ENCODE results near the gene AIF1. TPM values are rescaled to one million over a fixed set of nuclear protein-coding genes. Genes with fewer than 3 reads are reported as not detected.

Gene AIF1
- total and polyA plus RNA-seq, 4 experiments from 2014 or later = 5.2 to 11.0 (median 9.1) TPM

GRCh38 chr6:31624070-31624469 is 9.0 kb downstream of the AIF1 start:
- H3K9me3 ChIP-seq (ENCODE audit: control insufficient read depth in 1 of 2, low read length in 2 of 2) = no peaks in the 10 kb centered on the region
- no peaks in the 10 kb centered on the region for H3K9me3 Mint-ChIP-seq
- CTCF ChIA-PET (ENCODE audit: partially characterized antibody) = no interaction called here
- H3K27ac ChIP-seq (ENCODE audit: low read depth, low read length) = no peak overlapping the region
- peak overlapping the region in 1 of 7 donors; percentile 60 for H3K27ac Mint-ChIP-seq
- H3K4me1 Mint-ChIP-seq = peaks cover 20 to 31% (median 24%) of the 10 kb centered on the region in 4 donors
- no peak overlapping the region for H3K4me3 ChIP-seq (ENCODE audit: low read length in 2 of 2)
- no peak overlapping the region for H3K4me3 Mint-ChIP-seq
- peaks cover 37 to 77% of the 10 kb centered on the region in 2 donors for H3K36me3 Mint-ChIP-seq
- H3K36me3 ChIP-seq (ENCODE audit: insufficient read depth, low read length) = peaks cover 62% of the 10 kb centered on the region
- no peaks in the 10 kb centered on the region for H3K27me3 Mint-ChIP-seq
- H3K4me1 ChIP-seq (ENCODE audit: insufficient read depth, low read length) = peaks cover 19% of the 10 kb centered on the region
- DNase-seq = no peak
- H3K27me3 ChIP-seq (ENCODE audit: insufficient read depth, low read length) = no peaks in the 10 kb centered on the region
- intact Hi-C loops (cut with micrococcal nuclease) = no loop called here
- POLR2A ChIA-PET (ENCODE audit: partially characterized antibody) = interaction anchor here (0.8 to 4.5 kb wide), 3 partner anchors 15 to 42 kb away, joined by 3 to 66 read pairs (median 6); partner anchors contain the start of genes BAG6 and LTB

GRCh38 chr6:31626952-31627351 is 11.9 kb downstream of the AIF1 start:
- ChIA-PET CTCF (ENCODE audit: partially characterized antibody) (interaction anchor here (1.0 to 1.4 kb wide), 2 partner anchors 13 to 54 kb away, joined by 3 to 4 read pairs; partner anchors contain the start of gene LY6G5C), POLR2A (ENCODE audit: partially characterized antibody) (interaction anchor here (0.8 kb wide), 1 partner anchor 25 kb away, joined by 3 read pairs; the partner anchor contains the start of gene BAG6)
- no peak overlapping the region for H3K27ac ChIP-seq (ENCODE audit: low read depth, low read length)
- Mint-ChIP-seq H3K36me3 (peaks cover 56 to 92% of the 10 kb centered on the region in 2 donors), H3K27me3 (no peaks in the 10 kb centered on the region), H3K27ac (peak overlapping the region in 2 of 7 donors; percentile 44 to 72), H3K9me3 (no peaks in the 10 kb centered on the region), H3K4me3 (no peak overlapping the region), H3K4me1 (peaks cover 9 to 11% (median 10%) of the 10 kb centered on the region in 4 donors)
- intact Hi-C loops (cut with micrococcal nuclease) = no loop called here
- H3K9me3 ChIP-seq (ENCODE audit: control insufficient read depth in 1 of 2, low read length in 2 of 2) = no peaks in the 10 kb centered on the region
- H3K27me3 ChIP-seq (ENCODE audit: insufficient read depth, low read length) = no peaks in the 10 kb centered on the region
- H3K36me3 ChIP-seq (ENCODE audit: insufficient read depth, low read length) = peaks cover 91% of the 10 kb centered on the region
- H3K4me3 ChIP-seq (ENCODE audit: low read length in 2 of 2) = no peak overlapping the region
- peaks cover 8% of the 10 kb centered on the region for H3K4me1 ChIP-seq (ENCODE audit: insufficient read depth, low read length)
- no peak for DNase-seq

- no peaks in the 10 kb centered on the region for H3K9me3 ChIP-seq (ENCODE audit: control insufficient read depth in 1 of 2, low read length in 2 of 2)
- ChIA-PET POLR2A (ENCODE audit: partially characterized antibody) (interaction anchor here (1.0 kb wide), 1 partner anchor 25 kb away, joined by 3 read pairs; no protein-coding TSS in a partner anchor), CTCF (ENCODE audit: partially characterized antibody) (interaction anchor here (1.0 kb wide), 1 partner anchor 53 kb away, joined by 4 read pairs; the partner anchor contains the start of gene LY6G5C)
- Mint-ChIP-seq H3K36me3 (peaks cover 57 to 90% of the 10 kb centered on the region in 2 donors), H3K9me3 (no peaks in the 10 kb centered on the region), H3K27ac (peak overlapping the region in 3 of 7 donors; percentile 24 to 59 (median 51)), H3K27me3 (no peaks in the 10 kb centered on the region), H3K4me3 (no peak overlapping the region), H3K4me1 (peaks cover under 1 to 4% (median 3%) of the 10 kb centered on the region in 4 donors)
- intact Hi-C loops (cut with micrococcal nuclease) = no loop called here
- peaks cover 95% of the 10 kb centered on the region for H3K36me3 ChIP-seq (ENCODE audit: insufficient read depth, low read length)
- DNase-seq = no peak
- H3K4me1 ChIP-seq (ENCODE audit: insufficient read depth, low read length) = no peaks in the 10 kb centered on the region
- H3K27me3 ChIP-seq (ENCODE audit: insufficient read depth, low read length) = no peaks in the 10 kb centered on the region
- H3K4me3 ChIP-seq (ENCODE audit: low read length in 2 of 2) = no peak overlapping the region
- no peak overlapping the region for H3K27ac ChIP-seq (ENCODE audit: low read depth, low read length)
Measured at GRCh38 chr6:31627690-31628287, 12.8 kb downstream of the AIF1 start.

GRCh38 chr6:31629014-31629413 is 14.0 kb downstream of the AIF1 start:
- Mint-ChIP-seq H3K4me3 (no peak overlapping the region), H3K36me3 (peaks cover 57 to 91% of the 10 kb centered on the region in 2 donors), H3K9me3 (no peaks in the 10 kb centered on the region), H3K27ac (peak overlapping the region in 3 of 7 donors; percentile 24 to 78 (median 42)), H3K4me1 (peaks cover 0 to 5% (median 4%) of the 10 kb centered on the region in 4 donors), H3K27me3 (no peaks in the 10 kb centered on the region)
- DNase-seq = no peak
- Histone ChIP-seq H3K9me3 (ENCODE audit: control insufficient read depth in 1 of 2, low read length in 2 of 2) (no peaks in the 10 kb centered on the region), H3K36me3 (ENCODE audit: insufficient read depth, low read length) (peaks cover 98% of the 10 kb centered on the region), H3K4me3 (ENCODE audit: low read length in 2 of 2) (no peak overlapping the region), H3K27me3 (ENCODE audit: insufficient read depth, low read length) (no peaks in the 10 kb centered on the region), H3K4me1 (ENCODE audit: insufficient read depth, low read length) (no peaks in the 10 kb centered on the region), H3K27ac (ENCODE audit: low read depth, low read length) (no peak overlapping the region)
- POLR2A ChIA-PET (ENCODE audit: partially characterized antibody) = interaction anchor here (1.8 kb wide), 1 partner anchor 22 kb away, joined by 6 read pairs; no protein-coding TSS in a partner anchor
- intact Hi-C loops (cut with micrococcal nuclease) = no loop called here
- CTCF ChIA-PET (ENCODE audit: partially characterized antibody) = no interaction called here

GRCh38 chr6:31630177-31630934 is 15.3 kb downstream of the AIF1 start:
- peak overlapping the region in 2 of 7 donors; percentile 8 to 36 for H3K27ac Mint-ChIP-seq
- H3K27ac ChIP-seq (ENCODE audit: low read depth, low read length) = no peak overlapping the region
- CTCF ChIA-PET (ENCODE audit: partially characterized antibody) = no interaction called here
- POLR2A ChIA-PET (ENCODE audit: partially characterized antibody) = interaction anchor here (1.2 to 1.8 kb wide), 2 partner anchors 13 to 21 kb away, joined by 4 to 6 read pairs; no protein-coding TSS in a partner anchor
- peaks cover 0 to 5% (median 4%) of the 10 kb centered on the region in 4 donors for H3K4me1 Mint-ChIP-seq
- peaks cover 99% of the 10 kb centered on the region for H3K36me3 ChIP-seq (ENCODE audit: insufficient read depth, low read length)
- no peaks in the 10 kb centered on the region for H3K9me3 ChIP-seq (ENCODE audit: control insufficient read depth in 1 of 2, low read length in 2 of 2)
- no peaks in the 10 kb centered on the region for H3K27me3 ChIP-seq (ENCODE audit: insufficient read depth, low read length)
- no peaks in the 10 kb centered on the region for H3K27me3 Mint-ChIP-seq
- H3K9me3 Mint-ChIP-seq = no peaks in the 10 kb centered on the region
- intact Hi-C loops (cut with micrococcal nuclease) = no loop called here
- no peak overlapping the region for H3K4me3 Mint-ChIP-seq
- peaks cover 57 to 91% of the 10 kb centered on the region in 2 donors for H3K36me3 Mint-ChIP-seq
- no peak for DNase-seq
- H3K4me1 ChIP-seq (ENCODE audit: insufficient read depth, low read length) = no peaks in the 10 kb centered on the region
- no peak overlapping the region for H3K4me3 ChIP-seq (ENCODE audit: low read length in 2 of 2)

- CTCF ChIA-PET (ENCODE audit: partially characterized antibody) = no interaction called here
- no peak overlapping the region for H3K27ac Mint-ChIP-seq
Measured at GRCh38 chr6:31631209-31631608, 16.2 kb downstream of the AIF1 start.

GRCh38 chr6:31631681-31632278 is 16.7 kb downstream of the AIF1 start:
- Mint-ChIP-seq H3K4me3 (no peak overlapping the region), H3K36me3 (peaks cover 52 to 91% of the 10 kb centered on the region in 2 donors), H3K27ac (no peak overlapping the region), H3K4me1 (peaks cover 0 to 5% (median 3%) of the 10 kb centered on the region in 4 donors), H3K27me3 (no peaks in the 10 kb centered on the region), H3K9me3 (no peaks in the 10 kb centered on the region)
- ChIA-PET POLR2A (ENCODE audit: partially characterized antibody) (no interaction called here), CTCF (ENCODE audit: partially characterized antibody) (no interaction called here)
- Histone ChIP-seq H3K4me3 (ENCODE audit: low read length in 2 of 2) (no peak overlapping the region), H3K36me3 (ENCODE audit: insufficient read depth, low read length) (peaks cover 99% of the 10 kb centered on the region), H3K9me3 (ENCODE audit: control insufficient read depth in 1 of 2, low read length in 2 of 2) (no peaks in the 10 kb centered on the region), H3K27ac (ENCODE audit: low read depth, low read length) (no peak overlapping the region), H3K27me3 (ENCODE audit: insufficient read depth, low read length) (no peaks in the 10 kb centered on the region), H3K4me1 (ENCODE audit: insufficient read depth, low read length) (no peaks in the 10 kb centered on the region)
- no peak for DNase-seq
- intact Hi-C loops (cut with micrococcal nuclease) = no loop called here

More at GRCh38 chr6:31631209-31631608, 16.2 kb downstream of the AIF1 start:
- no peak for DNase-seq
- H3K4me3 Mint-ChIP-seq = no peak overlapping the region
- H3K4me3 ChIP-seq (ENCODE audit: low read length in 2 of 2) = no peak overlapping the region
- no peaks in the 10 kb centered on the region for H3K9me3 Mint-ChIP-seq
- no peaks in the 10 kb centered on the region for H3K4me1 ChIP-seq (ENCODE audit: insufficient read depth, low read length)
- peaks cover 0 to 5% (median 3%) of the 10 kb centered on the region in 4 donors for H3K4me1 Mint-ChIP-seq
- no peaks in the 10 kb centered on the region for H3K27me3 ChIP-seq (ENCODE audit: insufficient read depth, low read length)
- no peaks in the 10 kb centered on the region for H3K27me3 Mint-ChIP-seq
- no peaks in the 10 kb centered on the region for H3K9me3 ChIP-seq (ENCODE audit: control insufficient read depth in 1 of 2, low read length in 2 of 2)
- no peak overlapping the region for H3K27ac ChIP-seq (ENCODE audit: low read depth, low read length)
- POLR2A ChIA-PET (ENCODE audit: partially characterized antibody) = no interaction called here
- peaks cover 58 to 91% of the 10 kb centered on the region in 2 donors for H3K36me3 Mint-ChIP-seq
- H3K36me3 ChIP-seq (ENCODE audit: insufficient read depth, low read length) = peaks cover 99% of the 10 kb centered on the region
- intact Hi-C loops (cut with micrococcal nuclease) = no loop called here
